A204.1 (cell line): ENCODE results near the gene OR6C65.

ENCODE experiments used
- FAIRE-seq: peaks from 2 replicates; lab custom pipeline; 2012; peaks lifted over from hg19 to GRCh38; lab: Jason Lieb, UNC

Gene OR6C65

GRCh38 chr12:55446326-55446725, 46.0 kb downstream of the OR6C65 start:
- FAIRE-seq = no peak

GRCh38 chr12:55448825-55449224, 48.5 kb downstream of the OR6C65 start:
- no peak for FAIRE-seq
